ENCODE measurements around the gene AK5.

AK5 gene

GRCh38 chr1:77375541-77375940 is 93.7 kb downstream of the AK5 start:
- no peak overlapping the region for H3K4me3 ChIP-seq (ENCODE audit: low read length, poor library complexity, severe bottlenecking)
- H3K9ac ChIP-seq (ENCODE audit: low read depth, low read length, poor library complexity, severe bottlenecking) = no peak overlapping the region
- H3K79me2 ChIP-seq (ENCODE audit: insufficient read depth, low read length) = no peaks in the 10 kb centered on the region
- no peaks in the 10 kb centered on the region for H4K20me1 ChIP-seq (ENCODE audit: insufficient read depth, low read length, poor library complexity, severe bottlenecking)
- H3K4me2 ChIP-seq (ENCODE audit: low read depth, low read length, poor library complexity, severe bottlenecking) = no peak overlapping the region
- H3K36me3 ChIP-seq (ENCODE audit: insufficient read depth, low read length) = no peaks in the 10 kb centered on the region
- no peaks in the 10 kb centered on the region for H3K4me1 ChIP-seq (ENCODE audit: insufficient read depth, low read length, poor library complexity, severe bottlenecking)
- no peak for TF ChIP-seq EZH2phosphoT487 (IDR thresholded peaks at IDR 0.05; ENCODE audit: borderline replicate concordance)
- TF ChIP-seq, protein P1, sequence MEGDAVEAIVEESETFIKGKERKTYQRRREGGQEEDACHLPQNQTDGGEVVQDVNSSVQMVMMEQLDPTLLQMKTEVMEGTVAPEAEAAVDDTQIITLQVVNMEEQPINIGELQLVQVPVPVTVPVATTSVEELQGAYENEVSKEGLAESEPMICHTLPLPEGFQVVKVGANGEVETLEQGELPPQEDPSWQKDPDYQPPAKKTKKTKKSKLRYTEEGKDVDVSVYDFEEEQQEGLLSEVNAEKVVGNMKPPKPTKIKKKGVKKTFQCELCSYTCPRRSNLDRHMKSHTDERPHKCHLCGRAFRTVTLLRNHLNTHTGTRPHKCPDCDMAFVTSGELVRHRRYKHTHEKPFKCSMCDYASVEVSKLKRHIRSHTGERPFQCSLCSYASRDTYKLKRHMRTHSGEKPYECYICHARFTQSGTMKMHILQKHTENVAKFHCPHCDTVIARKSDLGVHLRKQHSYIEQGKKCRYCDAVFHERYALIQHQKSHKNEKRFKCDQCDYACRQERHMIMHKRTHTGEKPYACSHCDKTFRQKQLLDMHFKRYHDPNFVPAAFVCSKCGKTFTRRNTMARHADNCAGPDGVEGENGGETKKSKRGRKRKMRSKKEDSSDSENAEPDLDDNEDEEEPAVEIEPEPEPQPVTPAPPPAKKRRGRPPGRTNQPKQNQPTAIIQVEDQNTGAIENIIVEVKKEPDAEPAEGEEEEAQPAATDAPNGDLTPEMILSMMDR (conservative IDR thresholded peaks at IDR 0.05; ENCODE audit: low read length) = no peak
- H2AFZ ChIP-seq (ENCODE audit: low read length) = no peak overlapping the region
- H3F3A ChIP-seq (ENCODE audit: low read depth) = no peaks in the 10 kb centered on the region
- no peaks in the 10 kb centered on the region for H3K27me3 ChIP-seq (ENCODE audit: insufficient read depth, low read length, poor library complexity, severe bottlenecking)
- H3K9me2 ChIP-seq (replicated peaks; ENCODE audit: low read depth, low read length) = no peaks in the 10 kb centered on the region
- H3K9me3 ChIP-seq (ENCODE audit: insufficient read depth, low read depth, low read length) = no peaks in the 10 kb centered on the region

DNA sequence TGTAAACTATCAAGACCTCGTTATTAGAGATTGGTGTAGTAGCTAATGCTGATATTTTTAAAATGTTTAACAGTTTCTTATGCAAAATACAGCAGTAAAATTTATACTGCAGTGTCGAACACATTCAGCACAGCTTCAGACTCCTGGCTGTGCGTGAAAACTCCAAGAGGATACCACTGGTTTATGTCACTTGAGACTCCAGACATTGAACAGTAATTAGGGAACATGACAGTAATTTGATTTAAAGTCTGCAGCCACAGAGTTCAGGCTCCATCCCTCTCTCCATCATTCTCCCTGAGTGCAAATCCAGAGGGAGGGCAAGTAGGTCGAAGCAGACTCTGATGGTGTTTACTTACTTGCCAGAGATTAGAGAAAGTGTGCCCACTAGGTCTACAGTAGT is 94.2 kb downstream of the AK5 start:
- Histone ChIP-seq H3K4me3 (ENCODE audit: low read length, poor library complexity, severe bottlenecking) (no peak overlapping the region), H3F3A (ENCODE audit: low read depth) (no peaks in the 10 kb centered on the region), H3K79me2 (ENCODE audit: insufficient read depth, low read length) (no peaks in the 10 kb centered on the region), H3K9ac (ENCODE audit: low read depth, low read length, poor library complexity, severe bottlenecking) (no peak overlapping the region), H3K27me3 (ENCODE audit: insufficient read depth, low read length, poor library complexity, severe bottlenecking) (no peaks in the 10 kb centered on the region), H3K36me3 (ENCODE audit: insufficient read depth, low read length) (no peaks in the 10 kb centered on the region), H3K9me2 (replicated peaks; ENCODE audit: low read depth, low read length) (no peaks in the 10 kb centered on the region), H3K9me3 (ENCODE audit: insufficient read depth, low read depth, low read length) (no peaks in the 10 kb centered on the region), H2AFZ (ENCODE audit: low read length) (no peak overlapping the region), H3K4me1 (ENCODE audit: insufficient read depth, low read length, poor library complexity, severe bottlenecking) (no peaks in the 10 kb centered on the region), H4K20me1 (ENCODE audit: insufficient read depth, low read length, poor library complexity, severe bottlenecking) (no peaks in the 10 kb centered on the region), H3K4me2 (ENCODE audit: low read depth, low read length, poor library complexity, severe bottlenecking) (no peak overlapping the region)
- no peak for TF ChIP-seq EZH2phosphoT487 (IDR thresholded peaks at IDR 0.05; ENCODE audit: borderline replicate concordance)
- TF ChIP-seq, protein P1 (conservative IDR thresholded peaks at IDR 0.05; ENCODE audit: low read length) = no peak

GRCh38 chr1:77378723-77379535 is 97.1 kb downstream of the AK5 start:
- Histone ChIP-seq H3K79me2 (ENCODE audit: insufficient read depth, low read length) (no peaks in the 10 kb centered on the region), H3K9ac (ENCODE audit: low read depth, low read length, poor library complexity, severe bottlenecking) (no peak overlapping the region), H3F3A (ENCODE audit: low read depth) (no peaks in the 10 kb centered on the region), H3K4me3 (ENCODE audit: low read length, poor library complexity, severe bottlenecking) (no peak overlapping the region), H3K36me3 (ENCODE audit: insufficient read depth, low read length) (no peaks in the 10 kb centered on the region), H3K27me3 (ENCODE audit: insufficient read depth, low read length, poor library complexity, severe bottlenecking) (no peaks in the 10 kb centered on the region), H4K20me1 (ENCODE audit: insufficient read depth, low read length, poor library complexity, severe bottlenecking) (no peaks in the 10 kb centered on the region), H3K4me1 (ENCODE audit: insufficient read depth, low read length, poor library complexity, severe bottlenecking) (no peaks in the 10 kb centered on the region), H3K9me3 (ENCODE audit: insufficient read depth, low read depth, low read length) (no peaks in the 10 kb centered on the region), H3K4me2 (ENCODE audit: low read depth, low read length, poor library complexity, severe bottlenecking) (no peak overlapping the region), H3K9me2 (replicated peaks; ENCODE audit: low read depth, low read length) (no peaks in the 10 kb centered on the region), H2AFZ (ENCODE audit: low read length) (no peak overlapping the region)
- TF ChIP-seq, protein P1 (conservative IDR thresholded peaks at IDR 0.05; ENCODE audit: low read length) = no peak
- no peak for TF ChIP-seq EZH2phosphoT487 (IDR thresholded peaks at IDR 0.05; ENCODE audit: borderline replicate concordance)

Measured in Loucy (cell line).